GM21825 (cell line): ENCODE results near the gene COL18A1.

Experiments
- ATAC-seq: cut with Tn5 transposase; IDR thresholded peaks from one replicate; pipeline ENCODE4 v1.9.1; 2021; ENCODE audit warnings: mild to moderate bottlenecking, moderate library complexity; ENCODE audit not compliant: unreplicated experiment

COL18A1 gene

DNA sequence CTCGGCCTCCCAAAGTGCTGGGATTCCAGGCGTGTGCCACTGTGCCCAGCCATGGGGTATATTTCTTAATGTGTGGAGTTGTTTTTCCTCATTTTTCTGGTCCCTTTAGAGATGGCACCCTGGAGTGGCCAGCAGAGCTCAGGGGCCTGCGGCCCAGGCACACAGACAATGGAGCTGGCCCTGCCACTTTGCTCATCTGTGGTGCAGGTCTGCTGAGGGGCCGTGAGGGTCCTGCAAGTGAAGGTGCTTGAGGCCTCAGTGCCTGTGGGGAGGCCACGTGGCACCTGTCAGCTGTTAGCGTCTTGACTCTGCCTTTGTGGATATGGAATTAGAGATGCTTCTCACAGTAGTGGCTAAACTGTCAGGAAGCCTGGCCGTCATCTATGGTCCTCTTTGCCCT is 7.5 kb downstream of the COL18A1 start:
- ATAC-seq = no peak

DNA sequence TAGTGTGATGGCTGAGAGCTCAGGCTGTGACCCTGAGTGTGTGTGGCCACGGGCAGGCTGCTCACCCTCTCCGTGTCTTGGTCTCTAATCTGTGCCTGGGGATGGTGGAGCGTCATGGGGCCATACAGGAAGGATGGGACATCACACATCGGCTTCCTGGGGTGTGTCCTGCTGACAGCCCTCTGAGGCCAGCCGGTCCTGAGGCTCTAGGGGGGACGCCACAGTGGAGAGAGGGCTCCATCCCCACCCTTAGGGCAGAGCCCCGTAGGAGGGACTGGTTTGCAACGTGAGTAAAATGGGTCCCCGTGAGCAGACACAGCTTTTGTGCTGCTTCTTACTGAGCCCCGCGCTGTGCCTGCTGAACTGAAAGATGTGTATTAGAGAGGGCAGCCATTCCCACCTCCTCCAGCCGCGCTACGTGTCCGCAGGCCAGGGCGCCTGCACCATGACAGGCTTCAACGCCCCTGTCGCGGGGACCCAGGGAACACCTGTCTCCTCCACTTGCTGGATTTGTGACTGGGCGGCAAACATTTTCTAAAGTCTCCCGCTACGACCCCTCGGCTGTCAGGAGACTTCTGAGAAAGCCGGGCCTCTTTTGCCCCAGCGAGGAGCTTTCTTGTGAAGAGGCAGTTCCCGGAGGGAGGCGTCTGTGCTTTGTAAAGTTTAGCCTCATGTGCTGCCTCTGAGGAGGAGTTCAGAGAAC is 8.1 kb downstream of the COL18A1 start:
- no peak for ATAC-seq

DNA sequence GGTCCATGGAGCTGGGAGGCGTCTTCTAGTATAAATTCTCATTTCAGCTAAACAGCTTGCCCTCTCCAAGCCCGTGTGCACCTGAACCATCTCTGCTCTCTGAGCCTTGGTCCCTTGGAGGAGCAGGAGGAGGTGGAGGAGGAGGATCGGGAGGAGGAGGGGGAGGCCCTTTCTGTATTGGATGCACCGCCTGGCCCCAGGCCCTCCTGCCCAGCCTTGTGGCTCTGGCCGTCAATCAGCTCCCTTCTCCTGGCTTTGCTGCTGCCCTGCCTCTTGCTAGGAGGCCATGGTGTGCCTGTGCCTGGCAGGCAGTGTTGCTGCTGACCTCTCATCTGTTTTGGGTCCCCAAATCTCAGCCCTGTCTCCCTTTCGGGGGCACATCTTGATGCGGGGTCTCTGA is 9.0 kb downstream of the COL18A1 start:
- ATAC-seq = no peak

GRCh38 chr21:45414396-45415187 is 9.6 kb downstream of the COL18A1 start:
- no peak for ATAC-seq

DNA sequence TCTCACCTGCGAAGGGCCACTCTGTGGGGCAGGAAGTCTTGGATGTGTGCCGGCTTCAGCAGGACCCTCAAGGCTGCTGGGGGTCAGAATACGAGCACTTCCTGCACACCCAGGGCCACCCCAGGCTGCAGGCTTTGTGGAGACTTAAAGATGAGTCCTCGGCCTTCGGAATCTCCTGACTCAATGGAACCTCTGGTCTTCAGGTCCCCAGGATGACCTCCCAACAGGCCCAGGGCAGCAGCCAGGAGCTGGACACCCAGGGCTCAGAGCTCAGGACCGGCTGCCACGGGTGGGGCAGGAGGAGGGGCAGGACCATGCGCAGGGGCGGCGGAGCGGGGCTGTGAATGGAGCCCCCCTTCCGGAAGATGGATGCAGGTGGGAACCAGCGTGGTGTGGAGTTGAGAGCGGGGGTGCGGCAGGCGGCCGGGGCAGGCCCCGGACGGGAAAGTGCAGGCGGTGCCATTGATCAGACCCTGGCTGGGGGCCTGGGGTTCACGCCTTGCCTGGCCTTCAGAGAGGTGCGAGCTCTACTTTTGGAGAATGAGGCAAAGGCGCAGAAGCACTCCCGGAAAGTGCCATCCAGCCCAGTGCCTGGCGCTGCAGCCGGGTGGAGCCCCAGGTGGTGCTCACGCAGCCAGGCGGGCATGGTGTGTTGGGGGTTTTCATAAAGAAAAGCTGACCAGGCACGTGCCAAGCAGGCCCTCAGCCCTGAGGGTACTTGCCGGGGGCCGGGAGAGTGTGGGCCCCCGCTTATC is 10.4 kb downstream of the COL18A1 start:
- ATAC-seq = no peak

DNA sequence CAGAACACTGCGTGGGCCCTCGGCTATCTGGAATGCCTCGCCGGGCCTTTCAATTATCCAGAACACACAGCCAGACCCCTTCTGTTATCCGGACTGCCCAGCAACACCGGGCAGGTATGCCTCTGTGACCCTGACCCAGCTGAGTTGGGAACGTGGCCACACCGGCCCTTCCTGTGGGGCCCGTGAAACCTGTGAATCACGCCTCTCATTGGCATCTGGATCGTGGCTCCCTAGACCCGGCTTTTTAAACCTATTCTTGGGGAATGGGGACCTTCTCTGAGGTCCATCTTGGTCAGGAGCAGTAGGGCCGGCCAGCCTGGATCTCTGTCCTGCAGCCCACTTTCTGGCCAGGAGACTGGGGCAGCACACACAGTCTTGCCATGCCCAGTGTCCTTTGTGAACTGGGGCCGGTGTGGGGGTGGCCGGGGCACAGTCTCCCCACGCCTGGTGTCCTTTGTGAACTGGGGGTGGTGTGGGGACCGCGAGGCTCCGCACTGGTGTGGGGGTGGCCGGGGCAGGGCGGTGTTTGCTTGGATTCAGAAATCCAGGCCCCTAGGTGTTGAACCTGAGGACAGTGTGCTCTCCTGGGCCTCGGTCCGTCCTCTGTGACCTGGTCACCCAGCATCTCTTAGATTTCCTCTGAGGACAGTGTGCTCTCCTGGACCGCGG is 11.1 kb downstream of the COL18A1 start:
- no peak for ATAC-seq

- ATAC-seq = no peak
Measured at GRCh38 chr21:45416620-45417019, 11.7 kb downstream of the COL18A1 start.

DNA sequence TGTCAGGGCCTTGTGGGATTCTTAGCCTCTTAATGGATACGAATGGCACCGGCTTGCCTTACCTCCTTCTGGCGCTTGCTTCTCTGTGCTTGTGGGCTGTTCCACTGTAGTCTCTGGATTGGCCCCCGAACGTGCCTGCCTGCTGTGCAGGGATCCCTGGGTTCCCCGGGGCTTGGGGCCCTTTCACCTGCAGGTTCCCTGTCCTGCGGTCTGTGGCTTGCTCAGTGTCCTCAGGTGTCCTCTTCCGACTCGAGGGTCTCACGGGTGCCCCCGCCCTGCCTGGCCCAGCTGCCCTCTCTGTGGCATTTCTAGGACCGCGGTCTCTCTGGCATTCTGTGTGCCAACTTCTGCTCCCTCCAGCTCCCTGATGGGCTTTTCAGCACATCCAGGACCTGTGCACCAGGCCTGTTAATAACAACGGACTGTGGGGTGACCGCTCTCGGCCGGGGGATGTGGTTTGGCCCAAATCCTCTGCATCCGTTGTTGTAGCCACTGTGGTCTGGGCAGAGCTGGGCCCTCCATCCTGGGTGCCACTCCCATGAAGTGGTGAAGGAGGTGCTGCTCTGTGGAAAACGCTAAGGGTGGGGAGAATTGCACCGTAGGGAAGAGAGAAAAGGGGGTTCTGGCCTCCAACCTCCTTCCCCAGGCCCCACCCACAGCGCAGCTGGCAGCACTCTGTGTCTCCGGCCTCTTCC is 12.4 kb downstream of the COL18A1 start:
- no peak for ATAC-seq

DNA sequence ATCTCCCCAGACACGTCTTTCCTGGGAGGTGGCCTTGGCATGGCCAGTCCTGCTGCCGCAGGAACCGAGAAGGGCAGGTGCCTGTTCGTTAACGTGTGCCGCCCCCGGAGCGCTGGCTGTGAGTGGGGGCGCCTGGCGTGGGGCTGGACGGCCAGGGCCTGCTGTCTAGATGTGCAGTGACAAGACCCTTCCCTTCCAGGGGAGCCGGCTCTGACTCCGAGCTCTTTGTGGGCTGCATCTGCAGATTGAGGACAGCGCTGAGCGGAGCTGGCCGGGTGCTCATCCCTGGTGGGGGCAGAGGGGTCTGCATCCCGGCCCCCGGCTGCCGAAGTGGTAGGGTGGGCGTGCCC is 13.0 kb downstream of the COL18A1 start:
- no peak for ATAC-seq

GRCh38 chr21:45418301-45419071 is 13.5 kb downstream of the COL18A1 start:
- no peak for ATAC-seq

DNA sequence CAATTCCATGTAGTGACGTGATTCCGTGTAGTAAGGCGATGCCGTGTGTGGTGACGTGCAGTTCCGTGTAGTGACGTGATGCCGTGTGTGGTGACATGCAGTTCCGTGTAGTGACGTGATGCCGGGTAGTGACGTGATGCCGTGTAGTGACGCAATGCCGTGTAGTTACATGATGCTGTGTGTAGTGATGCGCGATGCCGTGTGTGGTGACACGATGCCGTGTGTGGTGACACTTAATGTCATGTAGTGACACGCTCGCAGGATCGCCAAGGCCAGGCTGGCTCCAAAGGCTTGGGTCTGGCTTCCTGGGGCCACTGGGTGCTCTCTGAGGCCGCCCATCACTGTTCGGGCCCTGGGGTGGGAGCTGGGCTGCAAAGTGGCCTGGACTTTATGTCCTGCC is 14.2 kb downstream of the COL18A1 start:
- ATAC-seq = no peak

DNA sequence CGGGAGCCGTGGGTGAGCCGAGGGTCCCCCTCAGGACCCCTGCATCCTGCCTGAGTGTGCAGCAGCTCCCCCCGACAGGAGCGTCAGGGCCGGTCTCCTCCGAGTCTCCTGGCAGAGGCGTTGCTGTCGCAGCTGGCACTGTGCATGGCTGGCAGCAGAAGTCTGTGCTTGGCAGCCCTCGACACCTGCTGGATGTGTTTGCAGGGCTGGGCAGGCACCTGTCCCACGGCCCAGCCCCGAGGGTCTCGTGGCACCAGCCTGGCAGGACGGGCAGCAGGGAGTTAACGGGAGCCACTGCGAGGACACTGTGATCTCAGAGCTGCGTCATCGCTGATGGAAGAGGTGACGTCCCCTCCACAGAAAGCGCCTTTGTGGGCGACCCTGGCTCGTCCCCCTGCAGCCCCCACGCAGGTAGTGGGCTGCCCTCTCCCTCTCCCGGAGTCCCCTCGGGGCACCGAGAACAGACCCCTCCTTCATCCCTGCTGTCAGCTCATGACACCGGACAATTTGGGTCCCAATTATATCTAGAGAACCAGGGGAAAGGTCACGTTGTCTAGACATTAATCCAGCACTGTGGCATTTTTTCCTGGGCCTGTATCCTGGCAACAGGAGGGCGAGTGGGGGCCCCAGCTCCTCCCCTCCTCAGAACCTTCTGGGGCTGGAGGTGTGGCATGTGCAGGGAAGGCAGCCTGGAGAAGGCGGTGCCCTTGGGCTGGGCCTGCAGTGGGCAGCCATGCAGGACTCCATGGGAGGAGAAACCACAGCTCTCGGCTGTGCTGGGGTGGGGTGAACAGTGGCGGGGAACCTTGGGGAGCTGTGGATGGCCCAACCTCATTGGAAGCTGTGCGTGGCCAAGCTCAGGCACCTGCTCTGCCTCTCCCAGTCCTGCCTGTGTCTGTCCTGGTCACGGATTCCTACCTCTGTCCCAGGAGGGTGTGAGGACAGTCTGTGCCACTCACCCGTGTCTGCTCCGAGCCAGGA is 15.4 kb downstream of the COL18A1 start:
- ATAC-seq = no peak

DNA sequence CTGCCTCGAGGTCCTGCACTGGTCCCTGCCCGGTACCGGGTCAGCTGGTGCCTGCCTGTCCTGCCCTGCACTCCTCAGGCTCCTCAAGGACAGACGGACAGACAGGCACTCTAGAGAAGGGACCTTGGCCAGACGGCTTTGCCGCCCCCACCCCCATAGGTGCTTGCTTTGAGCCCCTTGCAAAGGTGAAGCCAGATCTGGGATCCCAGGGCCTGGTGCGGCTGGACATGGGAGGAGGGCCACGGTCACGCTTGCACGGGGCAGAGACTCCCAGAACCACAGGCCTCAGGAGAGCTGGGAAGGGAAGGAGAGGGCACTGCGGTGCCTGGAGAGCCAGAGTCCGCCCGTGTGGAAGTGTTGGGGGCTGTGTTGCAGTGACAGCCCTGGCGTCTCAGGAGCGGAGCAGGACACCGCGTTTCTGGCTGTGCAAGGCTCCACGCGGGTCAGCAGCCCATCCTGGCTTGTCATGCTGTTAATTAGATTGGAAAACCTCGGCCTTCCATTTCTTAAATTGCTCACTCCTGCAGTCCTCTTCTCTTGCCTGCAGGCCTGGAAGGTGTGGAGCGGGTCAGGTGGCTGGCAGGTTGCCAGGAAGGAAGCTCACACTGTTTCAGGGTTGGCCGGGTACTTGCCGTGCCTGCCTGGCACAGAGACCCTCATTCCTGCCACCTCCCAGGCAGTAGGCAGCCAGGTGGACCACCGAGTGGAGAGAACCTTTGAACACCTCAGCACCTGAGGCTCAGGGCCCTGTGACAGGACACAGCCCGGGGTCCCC is 16.3 kb downstream of the COL18A1 start:
- no peak for ATAC-seq

GRCh38 chr21:45421846-45422775 is 17.1 kb downstream of the COL18A1 start:
- no peak for ATAC-seq

DNA sequence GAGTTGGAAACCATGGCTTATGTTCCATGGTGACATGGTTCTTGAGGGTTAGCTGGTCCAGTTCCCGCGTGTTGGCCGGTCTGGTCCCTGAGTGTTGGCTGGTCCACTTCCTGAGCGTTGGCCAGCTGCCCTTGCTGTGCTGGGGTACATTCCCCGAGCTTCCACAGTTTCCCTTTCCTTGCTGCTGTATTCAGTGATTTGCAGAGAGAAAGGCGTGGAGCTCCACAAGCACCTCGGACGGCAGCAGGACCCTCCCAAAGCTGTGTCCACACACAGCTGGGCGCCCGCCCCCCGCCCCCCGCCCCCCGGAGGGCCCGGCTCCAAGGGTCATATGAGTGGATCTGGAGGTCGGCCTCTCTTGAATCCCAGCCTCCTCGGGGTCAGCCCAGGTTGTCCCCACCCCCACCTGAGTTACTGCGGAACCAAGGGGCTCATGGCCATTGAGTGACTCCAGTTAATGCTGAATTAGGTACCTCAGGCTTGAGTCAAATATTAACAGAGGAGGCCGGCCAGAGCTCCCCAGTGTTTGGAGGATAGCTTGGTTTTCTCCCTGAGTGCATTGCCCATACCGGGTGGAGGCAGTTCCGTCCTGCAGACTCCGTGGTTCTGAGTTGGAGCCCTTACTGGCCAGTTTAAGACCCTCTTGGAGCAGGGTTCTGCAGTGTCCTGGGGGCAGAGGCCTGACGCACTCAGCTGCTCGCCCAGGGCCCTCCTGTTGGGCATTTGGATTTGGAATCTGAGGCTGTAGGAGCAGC is 18.4 kb downstream of the COL18A1 start:
- no peak for ATAC-seq
